Measurements from ENCODE around the gene PTMA.
"Not testable (repeated sequence)": the region's sequence is repeated elsewhere in the genome, so short reads cannot be mapped to it uniquely, and the experiment has no call there.

- not testable (repeated sequence) for TF ChIP-seq CTCF (IDR thresholded peaks at IDR 0.05; ENCODE audit: low read depth, low read length); EZH2phosphoT487 (IDR thresholded peaks at IDR 0.05; ENCODE audit: low read depth)
These were observed 40.7 kb downstream of the PTMA start for GRCh38 chr2:231749016-231749415.

Data from OCI-LY3 (cell line).